Activated naive CD8-positive, alpha-beta T cell treated with anti-CD3 and anti-CD28 coated beads for 36 hours (primary cell): ENCODE results near the gene RARRES2. TPM values are rescaled to one million over a fixed set of nuclear protein-coding genes. Genes with fewer than 3 reads are reported as not detected.
"Not testable (repeated sequence)": the region's sequence is repeated elsewhere in the genome, so short reads cannot be mapped to it uniquely, and the experiment has no call there.

Source experiments
- DNase-seq: peaks from one replicate; pipeline ENCODE4 v3.0.0; 2021
- H3K27ac Mint-ChIP-seq: one replicate; pipeline ENCODE4 v1.8.0; 2022; ENCODE audit warnings: mild to moderate bottlenecking, moderate library complexity, mixed read lengths
- H3K27me3 Mint-ChIP-seq: one replicate; pipeline ENCODE4 v1.8.0; 2022; ENCODE audit warnings: mild to moderate bottlenecking, mixed read lengths
- H3K36me3 Mint-ChIP-seq: one replicate; pipeline ENCODE4 v1.8.0; 2021; ENCODE audit warnings: mild to moderate bottlenecking, mixed read lengths
- H3K4me1 Mint-ChIP-seq: one replicate; pipeline ENCODE4 v1.8.0; 2021; ENCODE audit warnings: mixed read lengths
- H3K4me3 Mint-ChIP-seq: one replicate; pipeline ENCODE4 v1.8.0; 2022; ENCODE audit warnings: mild to moderate bottlenecking, moderate library complexity, mixed read lengths
- H3K9me3 Mint-ChIP-seq: one replicate; pipeline ENCODE4 v1.8.0; 2022; ENCODE audit warnings: mixed read lengths
- total RNA-seq, 2 experiments: library from RNA; stranded (reverse); gene quantifications; one replicate each; pipeline ENCODE4 v1.2.3, GENCODE V29; 2021

Gene RARRES2
- total RNA-seq, 2 experiments from 2014 or later: not detected

DNA sequence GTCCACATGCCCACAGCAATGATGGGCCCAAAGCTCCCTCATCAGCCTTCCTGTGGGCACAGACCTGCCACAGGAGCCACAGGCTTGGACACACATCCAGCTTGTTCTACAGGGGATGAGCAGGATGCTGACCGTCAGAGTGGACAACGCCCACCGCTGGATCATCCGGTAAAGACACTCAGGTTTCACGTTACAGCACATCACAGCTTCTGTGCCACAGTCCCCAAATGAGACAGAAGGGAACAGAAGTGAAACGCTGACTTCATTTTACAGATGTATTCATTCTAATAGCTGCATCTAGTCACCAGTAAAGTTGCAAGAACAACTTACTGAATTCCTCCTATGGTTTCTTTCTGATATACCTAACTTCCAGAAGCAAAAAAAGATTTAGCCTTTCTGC is 51.1 kb downstream of the RARRES2 start:
- H3K9me3 Mint-ChIP-seq, DNase-seq: not testable (repeated sequence)

DNA sequence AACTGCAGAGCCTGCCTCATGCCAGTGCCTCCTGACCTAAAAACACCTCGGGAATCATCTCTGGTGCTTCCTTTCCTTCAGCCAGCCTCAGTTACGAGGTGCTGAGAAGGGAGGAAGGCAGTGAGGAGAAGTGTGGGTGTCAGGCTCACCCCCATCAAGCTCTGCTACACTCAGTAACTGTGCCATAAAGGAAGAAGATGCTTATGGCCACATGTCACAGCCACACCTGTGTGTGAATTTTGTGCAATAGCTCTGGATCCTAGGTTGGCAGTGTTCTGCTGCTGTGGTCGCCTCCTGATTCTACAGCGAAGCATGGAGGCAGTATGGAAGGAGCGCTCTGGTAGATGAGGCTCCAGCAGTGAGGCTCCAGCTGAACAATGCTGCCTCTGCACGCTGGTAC is 52.6 kb downstream of the RARRES2 start:
- H3K4me3 Mint-ChIP-seq, H3K36me3 Mint-ChIP-seq, H3K9me3 Mint-ChIP-seq, H3K4me1 Mint-ChIP-seq, DNase-seq, H3K27ac Mint-ChIP-seq, H3K27me3 Mint-ChIP-seq: not testable (repeated sequence)

More for the DNA sequence above, 51.1 kb downstream of the RARRES2 start:
- not testable (repeated sequence) for H3K36me3 Mint-ChIP-seq, H3K4me3 Mint-ChIP-seq, H3K4me1 Mint-ChIP-seq, H3K27ac Mint-ChIP-seq, H3K27me3 Mint-ChIP-seq

Other genes with a start within 250 kb of the RARRES2 start
- gene LRRC61, start 18.3 kb downstream of the RARRES2 start, total RNA-seq: 10 to 100 TPM; 23.5 to 26.1 TPM
- 1 to 10 TPM; 2.8 to 3.4 TPM for gene ACTR3C, start 18.1 kb downstream of the RARRES2 start, total RNA-seq
- gene REPIN1, start 27.2 kb upstream of the RARRES2 start, total RNA-seq: 10 to 100 TPM; 54.7 to 55.1 TPM
- gene ZNF775, start 37.7 kb upstream of the RARRES2 start, total RNA-seq: 1 to 10 TPM; 3.7 to 4.0 TPM
- 10 to 100 TPM; 11.1 to 11.9 TPM for gene GIMAP8, start 109.0 kb upstream of the RARRES2 start, total RNA-seq
- gene GIMAP7, start 173.2 kb upstream of the RARRES2 start, total RNA-seq: 10 to 100 TPM; 36.1 to 37.9 TPM
- gene GIMAP4, start 225.8 kb upstream of the RARRES2 start, total RNA-seq: 10 to 100 TPM; 72.0 to 72.7 TPM